BJ (cell line): ENCODE measurements around the gene DOHH. TPM values are rescaled to one million over a fixed set of nuclear protein-coding genes. Genes with fewer than 3 reads are reported as not detected.
A peak's percentile ranks its signal among the peaks of the same experiment; 100 is the strongest.

Experiments
- CTCF ChIA-PET: fragments of 350-600 bp; formaldehyde crosslinking; extraction: SDS; loops from one replicate; lab custom pipeline; 2021; ENCODE audit warnings: antibody characterized with exemption, inconsistent platforms; lab: Yijun Ruan, JAX
- POLR2A ChIA-PET: fragments of 300-600 bp; sonication (Branson Sonifier 250); formaldehyde crosslinking; extraction: SDS; loops from one replicate; lab custom pipeline; 2021; ENCODE audit warnings: antibody characterized with exemption; lab: Charles Lee
- DNase-seq: peaks from one replicate; pipeline ENCODE4 v3.0.0-alpha.2; 2011; ENCODE audit warnings: low read depth
- H3K27me3 ChIP-seq: 2 replicates; pipeline ENCODE4 v1.6.0; 2011; ENCODE audit warnings: low read length; ENCODE audit not compliant: control insufficient read depth, insufficient read depth
- H3K36me3 ChIP-seq: 2 replicates; pipeline ENCODE4 v1.5.1; 2011; ENCODE audit warnings: low read length; ENCODE audit not compliant: control insufficient read depth, insufficient read depth
- H3K4me3 ChIP-seq: 2 replicates; pipeline ENCODE4 v1.5.1; 2011; ENCODE audit warnings: low read depth, mild to moderate bottlenecking, control low read depth, low read length
- CTCF ChIP-seq: IDR thresholded peaks from 2 replicates; pipeline ENCODE4 v1.5.1; 2011; ENCODE audit warnings: low read depth, mild to moderate bottlenecking, control low read depth, inconsistent platforms, low read length, moderate library complexity; ENCODE audit not compliant: insufficient read depth
- polyA plus RNA-seq: library from polyadenylated mRNA; depleted of rRNA; stranded (reverse); fragments of >200 nt; gene quantifications from 2 replicates; pipeline ENCODE4 v1.2.3, GENCODE V29; 2011

Gene DOHH
- polyA plus RNA-seq, 1 experiment: 8.3 TPM

GRCh38 chr19:3469638-3470499 lies 30.6 kb downstream of the DOHH start:
- CTCF ChIA-PET: interaction anchor here (0.7 to 6.4 kb wide), 14 partner anchors 10 to 166 kb away, joined by 3 to 62 read pairs (median 4); partner anchors contain the start of gene SMIM24
- peak; percentile 21; the same call in 1 of the 2 replicates for TF ChIP-seq CTCF
- POLR2A ChIA-PET: no interaction called here
- Histone ChIP-seq H3K27me3 (no peaks in the 10 kb centered on the region), H3K36me3 (peaks cover 2% of the 10 kb centered on the region; the same call in 1 of the 2 replicates), H3K4me3 (no peak overlapping the region)
- DNase-seq: no peak

- TF ChIP-seq CTCF: no peak
- H3K36me3 ChIP-seq: peaks cover 9% of the 10 kb centered on the region
- no peaks in the 10 kb centered on the region for H3K27me3 ChIP-seq
- DNase-seq: no peak
- no peak overlapping the region for H3K4me3 ChIP-seq
- ChIA-PET POLR2A (interaction anchor here (0.5 kb wide), 1 partner anchor 17 kb away, joined by 5 read pairs; no protein-coding TSS in a partner anchor), CTCF (interaction anchor here (0.7 to 3.2 kb wide), 3 partner anchors 24 to 164 kb away, joined by 3 to 18 read pairs (median 6); no protein-coding TSS in a partner anchor)
Observed at GRCh38 chr19:3468211-3468610, 32.3 kb downstream of the DOHH start.

GRCh38 chr19:3467437-3468198 lies 32.9 kb downstream of the DOHH start:
- ChIA-PET CTCF (interaction anchor here (1.6 kb wide), 1 partner anchor 38 kb away, joined by 6 read pairs; no protein-coding TSS in a partner anchor), POLR2A (no interaction called here)
- no peak for TF ChIP-seq CTCF
- Histone ChIP-seq H3K4me3 (no peak overlapping the region), H3K36me3 (peaks cover 12% of the 10 kb centered on the region), H3K27me3 (no peaks in the 10 kb centered on the region)
- no peak for DNase-seq

GRCh38 chr19:3466635-3467034 lies 33.8 kb downstream of the DOHH start:
- no peak for TF ChIP-seq CTCF
- no peak for DNase-seq
- CTCF ChIA-PET: interaction anchor here (1.1 kb wide), 1 partner anchor 37 kb away, joined by 4 read pairs; no protein-coding TSS in a partner anchor
- Histone ChIP-seq H3K27me3 (no peaks in the 10 kb centered on the region), H3K36me3 (peaks cover 15% of the 10 kb centered on the region), H3K4me3 (no peak overlapping the region)
- POLR2A ChIA-PET: no interaction called here

- POLR2A ChIA-PET: no interaction called here
Observed at GRCh38 chr19:3465552-3465951, 34.9 kb downstream of the DOHH start.

More at GRCh38 chr19:3465552-3465951, 34.9 kb downstream of the DOHH start:
- TF ChIP-seq CTCF: no peak
- CTCF ChIA-PET: no interaction called here
- no peaks in the 10 kb centered on the region for H3K27me3 ChIP-seq
- DNase-seq: no peak
- H3K36me3 ChIP-seq: peaks cover 15% of the 10 kb centered on the region
- H3K4me3 ChIP-seq: no peak overlapping the region
